H9 (cell line): ENCODE data around the gene LECT2. TPM values are rescaled to one million over a fixed set of nuclear protein-coding genes. Genes with fewer than 3 reads are reported as not detected.

Experiments
- DNase-seq: peaks from one replicate; pipeline ENCODE4 v3.0.0-alpha.2; 2017
- H2AFZ ChIP-seq: one replicate; pipeline ENCODE4 v1.6.1; 2013; ENCODE audit warnings: mild to moderate bottlenecking, low read length, control low read depth, moderate library complexity
- H2AK5ac ChIP-seq: 2 replicates; pipeline ENCODE4 v1.6.1; 2013; ENCODE audit warnings: low read length, control low read depth, mixed read lengths; ENCODE audit not compliant: insufficient read length
- H2BK120ac ChIP-seq: one replicate; pipeline ENCODE4 v1.6.1; 2013; ENCODE audit warnings: low read depth, mild to moderate bottlenecking, low read length, control low read depth, inconsistent platforms; ENCODE audit not compliant: poor library complexity, severe bottlenecking
- H2BK12ac ChIP-seq: 2 replicates; pipeline ENCODE4 v1.6.1; 2013; ENCODE audit warnings: low read length, control low read depth, mixed read lengths, low read depth; ENCODE audit not compliant: insufficient read length
- H2BK15ac ChIP-seq: 2 replicates; pipeline ENCODE4 v1.6.1; 2013; ENCODE audit warnings: low read depth, low read length, control low read depth
- H2BK20ac ChIP-seq: one replicate; pipeline ENCODE4 v1.6.1; 2013; ENCODE audit warnings: low read depth, mild to moderate bottlenecking, low read length, control low read depth, inconsistent platforms; ENCODE audit not compliant: poor library complexity, severe bottlenecking
- H2BK5ac ChIP-seq: 2 replicates; pipeline ENCODE4 v1.6.1; 2013; ENCODE audit warnings: low read length, control low read depth, mixed read lengths; ENCODE audit not compliant: insufficient read length
- H3K14ac ChIP-seq: 2 replicates; pipeline ENCODE4 v1.6.1; 2013; ENCODE audit warnings: low read length, control low read depth; ENCODE audit not compliant: insufficient read depth
- H3K18ac ChIP-seq: 2 replicates; pipeline ENCODE4 v1.6.1; 2013; ENCODE audit warnings: low read depth, mild to moderate bottlenecking, mixed read lengths, low read length, control low read depth; ENCODE audit not compliant: insufficient read length
- H3K23ac ChIP-seq: 2 replicates; pipeline ENCODE4 v1.6.1; 2013; ENCODE audit warnings: low read length, control low read depth, mixed read lengths, low read depth; ENCODE audit not compliant: insufficient read length
- H3K23me2 ChIP-seq: 2 replicates; pipeline ENCODE4 v1.6.1; 2013; ENCODE audit warnings: low read depth, mild to moderate bottlenecking, mixed read lengths, low read length, control low read depth; ENCODE audit not compliant: insufficient read length, poor library complexity, severe bottlenecking
- H3K27ac ChIP-seq: 2 replicates; pipeline ENCODE4 v1.5.1; 2013; ENCODE audit warnings: low read length, control low read depth, mixed read lengths, low read depth; ENCODE audit not compliant: insufficient read length
- H3K27me3 ChIP-seq: 2 replicates; pipeline ENCODE4 v1.6.1; 2013; ENCODE audit warnings: low read length, control low read depth, inconsistent platforms; ENCODE audit not compliant: insufficient read depth
- H3K4ac ChIP-seq: 2 replicates; pipeline ENCODE4 v1.6.1; 2013; ENCODE audit warnings: low read depth, mild to moderate bottlenecking, control low read depth, inconsistent platforms, low read length, moderate library complexity
- H3K4me1 ChIP-seq: 2 replicates; pipeline ENCODE4 v1.6.1; 2013; ENCODE audit warnings: low read length, control low read depth, inconsistent platforms; ENCODE audit not compliant: insufficient read depth
- H3K4me2 ChIP-seq: 2 replicates; pipeline ENCODE4 v1.6.1; 2013; ENCODE audit warnings: low read length, control low read depth, mixed read lengths; ENCODE audit not compliant: insufficient read length, insufficient read depth
- H3K56ac ChIP-seq: 2 replicates; pipeline ENCODE4 v1.6.1; 2013; ENCODE audit warnings: low read depth, mild to moderate bottlenecking, mixed read lengths, low read length, control low read depth; ENCODE audit not compliant: insufficient read length
- H3K79me1 ChIP-seq: 2 replicates; pipeline ENCODE4 v1.6.1; 2013; ENCODE audit warnings: low read depth, mild to moderate bottlenecking, moderate library complexity, low read length, control low read depth, inconsistent platforms; ENCODE audit not compliant: insufficient read depth, poor library complexity, severe bottlenecking
- H3K79me2 ChIP-seq: 2 replicates; pipeline ENCODE4 v1.6.1; 2013; ENCODE audit warnings: low read length, control low read depth, inconsistent platforms; ENCODE audit not compliant: insufficient read depth
- H3K9ac ChIP-seq: 2 replicates; pipeline ENCODE4 v1.6.1; 2013; ENCODE audit warnings: low read length, control low read depth, mixed read lengths; ENCODE audit not compliant: insufficient read length; ENCODE audit errors: extremely low read depth
- H3K9me3 ChIP-seq: one replicate; pipeline ENCODE4 v1.6.1; 2013; ENCODE audit warnings: low read depth, low read length, inconsistent platforms; ENCODE audit not compliant: control insufficient read depth
- H3T11ph ChIP-seq: one replicate; pipeline ENCODE4 v1.6.1; 2013; ENCODE audit warnings: mild to moderate bottlenecking, low read length, control low read depth, inconsistent platforms
- H4K20me1 ChIP-seq: one replicate; pipeline ENCODE4 v1.6.1; 2013; ENCODE audit not compliant: control insufficient read depth, insufficient read length, insufficient read depth
- H4K5ac ChIP-seq: 2 replicates; pipeline ENCODE4 v1.6.1; 2013; ENCODE audit warnings: low read depth, mild to moderate bottlenecking, mixed read lengths, low read length, control low read depth; ENCODE audit not compliant: insufficient read length
- H4K8ac ChIP-seq: replicated peaks from 2 replicates; pipeline ENCODE4 v1.6.1; 2013; ENCODE audit warnings: low read length, control low read depth, mixed read lengths, low read depth; ENCODE audit not compliant: insufficient read length
- H4K91ac ChIP-seq: 2 replicates; pipeline ENCODE4 v1.6.1; 2013; ENCODE audit warnings: low read depth, mild to moderate bottlenecking, moderate library complexity, mixed read lengths, low read length, control low read depth; ENCODE audit not compliant: insufficient read length
- H3K27ac Mint-ChIP-seq, 3 experiments: 2 replicates in 2 of 3; 3 replicates in 1 of 3; pipeline ENCODE4 v1.8.0; 2020 to 2021; ENCODE audit warnings: mixed read lengths in 3 of 3, mild to moderate bottlenecking in 1 of 3, moderate library complexity in 1 of 3
- H3K27me3 Mint-ChIP-seq: 2 replicates; pipeline ENCODE4 v1.8.0; 2021; ENCODE audit warnings: low read depth, mild to moderate bottlenecking, moderate library complexity, mixed read lengths
- H3K36me3 Mint-ChIP-seq, 3 experiments: 2 replicates in 2 of 3; 3 replicates in 1 of 3; pipeline ENCODE4 v1.8.0; 2020 to 2021; ENCODE audit warnings: low read depth in 3 of 3, mixed read lengths in 3 of 3; ENCODE audit not compliant: insufficient read depth in 1 of 3
- H3K4me1 Mint-ChIP-seq, 2 experiments: 2 replicates each; pipeline ENCODE4 v1.8.0; 2020; ENCODE audit warnings: mixed read lengths in 2 of 2
- H3K4me3 Mint-ChIP-seq, 2 experiments: 2 replicates in 1 of 2; 3 replicates in 1 of 2; pipeline ENCODE4 v1.8.0; 2020 to 2021; ENCODE audit warnings: mild to moderate bottlenecking in 2 of 2, mixed read lengths in 2 of 2, moderate library complexity in 1 of 2
- H3K9me3 Mint-ChIP-seq, 2 experiments: 2 replicates in 1 of 2; 3 replicates in 1 of 2; pipeline ENCODE4 v1.8.0; 2020; ENCODE audit warnings: mild to moderate bottlenecking in 2 of 2, mixed read lengths in 2 of 2, moderate library complexity in 1 of 2
- CTCF ChIP-seq: fragments of 200-600 bp; sonication (generic); conservative IDR thresholded peaks from 3 replicates; pipeline ENCODE4 v1.8.0; 2021; ENCODE audit warnings: antibody characterized with exemption, mild to moderate bottlenecking
- WGBS: extraction: QIAGEN DNeasy Blood & Tissue Kit; methylation state at CpG from one replicate; pipeline ENCODE4 v1.1.7; 2013; ENCODE audit warnings: missing lambda C conversion rate, low lambda C conversion rate, mixed read lengths; ENCODE audit not compliant: insufficient read length; ENCODE audit errors: extremely low coverage; 5-methylcytosine and 5-hydroxymethylcytosine counted together
- total RNA-seq: library from RNA; stranded (reverse); gene quantifications from 2 replicates; pipeline ENCODE4 v1.2.1, GENCODE V29; 2021

Gene LECT2
- total RNA-seq, 1 experiment from 2014 or later, result not detected

GRCh38 chr5:135999406-136000139 is 44.8 kb upstream of the LECT2 start:
- peaks cover 16% of the 10 kb centered on the region for H3K27me3 Mint-ChIP-seq
- no peak overlapping the region for H4K8ac ChIP-seq
- no peak overlapping the region for H4K5ac ChIP-seq
- no peaks in the 10 kb centered on the region for H4K20me1 ChIP-seq
- no peak overlapping the region for H3K27ac Mint-ChIP-seq
- no peak overlapping the region for H2AFZ ChIP-seq
- H3K27me3 ChIP-seq, result no peaks in the 10 kb centered on the region
- no peaks in the 10 kb centered on the region for H3K4me1 ChIP-seq
- H2BK120ac ChIP-seq, result no peak overlapping the region
- no peak overlapping the region for H2BK5ac ChIP-seq
- TF ChIP-seq CTCF, result no peak
- H2BK12ac ChIP-seq, result no peak overlapping the region
- no peaks in the 10 kb centered on the region for H3K9me3 ChIP-seq
- H3K4me3 Mint-ChIP-seq, result no peak overlapping the region
- H2AK5ac ChIP-seq, result no peak overlapping the region
- DNase-seq, result no peak
- no peaks in the 10 kb centered on the region for H3K79me2 ChIP-seq
- no peak overlapping the region for H3K56ac ChIP-seq
- H3K79me1 ChIP-seq, result no peaks in the 10 kb centered on the region
- WGBS, result no CpG with 5 or more reads among the region's 8 CpGs
- no peak overlapping the region for H3K4me2 ChIP-seq
- no peak overlapping the region for H3K27ac ChIP-seq
- no peak overlapping the region for H3K9ac ChIP-seq
- no peak overlapping the region for H3K14ac ChIP-seq
- H2BK15ac ChIP-seq, result no peak overlapping the region
- no peaks in the 10 kb centered on the region for H3K9me3 Mint-ChIP-seq
- no peak overlapping the region for H3T11ph ChIP-seq
- H2BK20ac ChIP-seq, result no peak overlapping the region
- no peak overlapping the region for H3K23ac ChIP-seq
- no peak overlapping the region for H3K4ac ChIP-seq
- no peaks in the 10 kb centered on the region for H3K23me2 ChIP-seq
- H3K36me3 Mint-ChIP-seq, result no peaks in the 10 kb centered on the region
- H4K91ac ChIP-seq, result no peak overlapping the region
- H3K18ac ChIP-seq, result no peak overlapping the region
- H3K4me1 Mint-ChIP-seq, result peaks cover 5 to 13% of the 10 kb centered on the region in 2 experiments
